PC-3 (cell line): ENCODE measurements around the gene VPS37C.

Experiments used
- EZH2 ChIP-seq: fragments of 300-600 bp; sonication (generic); IDR thresholded peaks from one replicate; pipeline ENCODE4 v1.6.1; 2017; ENCODE audit warnings: antibody characterized with exemption, mild to moderate bottlenecking, low read length; ENCODE audit not compliant: unreplicated experiment
- EZH2phosphoT487 ChIP-seq: fragments of 300-600 bp; sonication (generic); IDR thresholded peaks from 2 replicates; pipeline ENCODE4 v1.6.1; 2018; ENCODE audit warnings: mild to moderate bottlenecking, antibody characterized with exemption, low read length, borderline replicate concordance
- TF ChIP-seq, protein P1 (sequence below): fragments of 300-600 bp; sonication (generic); conservative IDR thresholded peaks from 2 replicates; pipeline ENCODE4 v1.5.1; 2017; ENCODE audit warnings: antibody characterized with exemption, low read depth, mild to moderate bottlenecking, low read length

DNA sequence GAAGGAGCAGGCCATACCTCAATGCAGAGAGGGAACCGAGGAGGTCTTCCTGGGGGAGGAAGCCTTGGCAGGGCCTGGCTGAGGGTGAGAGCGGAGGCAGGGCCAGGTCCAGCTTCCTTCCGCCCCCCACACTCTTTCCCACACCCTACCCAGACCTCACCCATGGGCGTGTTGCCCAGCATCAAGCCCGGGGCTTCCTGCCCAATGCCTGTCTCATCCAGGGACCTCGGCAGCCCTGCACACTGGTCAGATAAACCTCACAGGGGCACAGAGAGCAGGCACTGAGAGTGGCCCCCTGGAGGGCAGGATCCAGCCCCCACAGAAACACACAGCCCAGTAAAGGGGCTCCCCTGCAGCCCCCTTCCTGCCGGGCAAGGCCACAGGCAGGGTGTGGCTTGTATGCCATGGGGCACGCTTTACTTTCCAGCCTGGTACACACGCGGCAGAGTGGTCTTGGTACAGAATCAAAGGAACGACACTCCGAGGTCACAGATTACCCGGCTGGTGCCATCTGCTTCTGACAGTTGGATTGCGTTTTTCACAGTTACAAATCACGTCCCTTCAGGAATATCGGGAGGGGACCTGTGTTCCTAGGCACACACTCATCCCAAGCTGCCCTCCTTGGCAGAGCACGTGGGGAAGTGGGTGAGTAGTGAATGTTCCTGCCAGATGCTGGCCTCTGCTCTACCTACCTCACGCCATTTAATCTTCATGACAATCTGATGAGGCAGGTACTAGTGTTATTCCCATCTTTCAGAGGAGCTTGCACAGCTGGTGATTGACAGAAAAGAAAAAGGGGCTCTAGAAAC lies 79.0 kb downstream of the VPS37C start:
- TF ChIP-seq, protein P1, sequence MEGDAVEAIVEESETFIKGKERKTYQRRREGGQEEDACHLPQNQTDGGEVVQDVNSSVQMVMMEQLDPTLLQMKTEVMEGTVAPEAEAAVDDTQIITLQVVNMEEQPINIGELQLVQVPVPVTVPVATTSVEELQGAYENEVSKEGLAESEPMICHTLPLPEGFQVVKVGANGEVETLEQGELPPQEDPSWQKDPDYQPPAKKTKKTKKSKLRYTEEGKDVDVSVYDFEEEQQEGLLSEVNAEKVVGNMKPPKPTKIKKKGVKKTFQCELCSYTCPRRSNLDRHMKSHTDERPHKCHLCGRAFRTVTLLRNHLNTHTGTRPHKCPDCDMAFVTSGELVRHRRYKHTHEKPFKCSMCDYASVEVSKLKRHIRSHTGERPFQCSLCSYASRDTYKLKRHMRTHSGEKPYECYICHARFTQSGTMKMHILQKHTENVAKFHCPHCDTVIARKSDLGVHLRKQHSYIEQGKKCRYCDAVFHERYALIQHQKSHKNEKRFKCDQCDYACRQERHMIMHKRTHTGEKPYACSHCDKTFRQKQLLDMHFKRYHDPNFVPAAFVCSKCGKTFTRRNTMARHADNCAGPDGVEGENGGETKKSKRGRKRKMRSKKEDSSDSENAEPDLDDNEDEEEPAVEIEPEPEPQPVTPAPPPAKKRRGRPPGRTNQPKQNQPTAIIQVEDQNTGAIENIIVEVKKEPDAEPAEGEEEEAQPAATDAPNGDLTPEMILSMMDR: no peak
- TF ChIP-seq EZH2: no peak
- no peak for TF ChIP-seq EZH2phosphoT487
